HepG2 (cell line): Measurements from ENCODE around the gene CERS4. TPM values are rescaled to one million over a fixed set of nuclear protein-coding genes. Genes with fewer than 3 reads are reported as not detected.

ENCODE experiments used
- ATAC-seq: fragments of 200-7000 bp; cut with Tn5 transposase; 3 replicates; pipeline ENCODE4 v1.9.1; 2020; ENCODE audit warnings: mild to moderate bottlenecking, moderate library complexity
- BruUV-seq: library from RNA; stranded (reverse); fragments of 400-500 nt; replicated peaks from 2 replicates; lab custom pipeline; 2021; lab: Mats Ljungman, UMichigan
- CTCF ChIA-PET: fragments of 300-600 bp; formaldehyde crosslinking; extraction: SDS; loops from one replicate; lab custom pipeline; 2021; ENCODE audit warnings: low total read pairs, inconsistent platforms, low intra/inter-chr PET ratio; lab: Yijun Ruan, JAX
- POLR2A ChIA-PET: fragments of 350-600 bp; sonication (Branson Sonifier 250); formaldehyde crosslinking; loops from one replicate; lab custom pipeline; 2020; ENCODE audit warnings: antibody characterized with exemption, inconsistent platforms; lab: Yijun Ruan, JAX
- DNase-seq: peaks from one replicate; pipeline ENCODE4 v3.0.0-alpha.2; 2015; ENCODE audit warnings: low spot score
- FAIRE-seq: peaks from 3 replicates; lab custom pipeline; 2011; peaks lifted over from hg19 to GRCh38; lab: Jason Lieb, UNC
- H2AFZ ChIP-seq: one replicate; pipeline ENCODE4 v1.6.1; 2011; ENCODE audit warnings: low read length, inconsistent platforms
- H3K27ac ChIP-seq: fragments of 300-600 bp; 3 replicates; pipeline ENCODE4 v1.8.0; 2011; ENCODE audit warnings: mixed run types, mild to moderate bottlenecking, mixed read lengths, low read length, inconsistent platforms; ENCODE audit not compliant: insufficient read depth; ENCODE audit errors: extremely low read length
- H3K27me3 ChIP-seq, 2 experiments: fragments of 200-600 bp in 1 of 2; 2 replicates in 1 of 2; 3 replicates in 1 of 2; pipeline versions ENCODE4 v1.6.0 to v1.8.0; 2011; ENCODE audit warnings: low read length in 2 of 2, mild to moderate bottlenecking in 2 of 2, moderate library complexity in 2 of 2, inconsistent platforms in 1 of 2; ENCODE audit not compliant: insufficient read depth in 2 of 2, control insufficient read depth in 1 of 2
- H3K36me3 ChIP-seq, 2 experiments: fragments of 200-600 bp in 1 of 2; replicated peaks in 1 of 2; 2 replicates in 1 of 2; 3 replicates in 1 of 2; pipeline versions ENCODE4 v1.5.1 to v1.8.0; 2011; ENCODE audit warnings: low read length in 2 of 2, inconsistent platforms in 1 of 2; ENCODE audit not compliant: insufficient read depth in 2 of 2, control insufficient read depth in 1 of 2
- H3K4me1 ChIP-seq: 2 replicates; pipeline ENCODE4 v1.5.1; 2012; ENCODE audit warnings: low read length, inconsistent platforms; ENCODE audit not compliant: insufficient read depth
- H3K4me2 ChIP-seq: 2 replicates; pipeline ENCODE4 v1.6.0; 2011; ENCODE audit warnings: low read depth, low read length, inconsistent platforms
- H3K4me3 ChIP-seq, 3 experiments: fragments of 200-600 bp in 1 of 3; sonication (generic), shearing (Covaris generic) in 1 of 3; replicated peaks in 1 of 3; 2 replicates each; pipeline ENCODE4 v1.5.1; 2011 to 2016; ENCODE audit warnings: low read length in 3 of 3, inconsistent platforms in 2 of 3, low read depth in 2 of 3, mild to moderate bottlenecking in 2 of 3, control low read depth in 1 of 3, mixed read lengths in 1 of 3; ENCODE audit not compliant: insufficient read depth in 1 of 3
- H3K79me2 ChIP-seq: one replicate; pipeline ENCODE4 v1.6.1; 2011; ENCODE audit warnings: low read length, inconsistent platforms; ENCODE audit not compliant: insufficient read depth
- H3K9ac ChIP-seq: 2 replicates; pipeline ENCODE4 v1.6.0; 2011; ENCODE audit warnings: mild to moderate bottlenecking, low read depth, low read length, inconsistent platforms; ENCODE audit not compliant: insufficient read depth
- H3K9me3 ChIP-seq: 2 replicates; pipeline ENCODE4 v1.5.1; 2012; ENCODE audit warnings: mild to moderate bottlenecking, low read length
- H4K20me1 ChIP-seq: 2 replicates; pipeline ENCODE4 v1.6.0; 2011; ENCODE audit warnings: inconsistent platforms, mild to moderate bottlenecking, low read length, moderate library complexity; ENCODE audit not compliant: insufficient read depth
- CBX2 ChIP-seq, 2 experiments: fragments of 200-600 bp in 1 of 2; sonication (generic); formaldehyde crosslinking in 1 of 2; IDR thresholded peaks; 2 replicates each; pipeline versions ENCODE4 v1.7.0 to v1.8.1; 2018 to 2022; ENCODE audit warnings: low read depth in 2 of 2, low read length in 1 of 2, mild to moderate bottlenecking in 1 of 2, missing genetic modification reagents in 1 of 2
- KAT8 ChIP-seq: IDR thresholded peaks from 2 replicates; pipeline ENCODE4 v1.6.1; 2016; ENCODE audit warnings: missing genetic modification reagents, missing compliant biosample characterization
- NFE2L2 ChIP-seq: fragments of 150-350 bp; IDR thresholded peaks from 2 replicates; pipeline ENCODE4 v1.6.1; 2014; ENCODE audit warnings: low read length
- PITX1 ChIP-seq: sonication (generic); formaldehyde crosslinking; IDR thresholded peaks from 2 replicates; pipeline ENCODE4 v1.5.1; 2020; ENCODE audit warnings: mild to moderate bottlenecking, missing genetic modification reagents
- SRSF1 ChIP-seq: fragments of 200-400 bp; formaldehyde crosslinking; optimal IDR thresholded peaks from 2 replicates; pipeline ENCODE3; 2017; ENCODE audit warnings: mild to moderate bottlenecking, low read depth, low read length, moderate library complexity
- TAF15 ChIP-seq: fragments of 200-400 bp; formaldehyde crosslinking; IDR thresholded peaks from one replicate; pipeline ENCODE4 v1.6.1; 2018; ENCODE audit warnings: mild to moderate bottlenecking, low read depth, low read length; ENCODE audit not compliant: poor library complexity, severe bottlenecking
- THAP11 ChIP-seq: IDR thresholded peaks from 2 replicates; pipeline ENCODE4 v1.6.1; 2016; ENCODE audit warnings: missing biosample characterization, missing genetic modification reagents
- ZNF75D ChIP-seq: sonication (generic); formaldehyde crosslinking; IDR thresholded peaks from 2 replicates; pipeline ENCODE4 v1.8.1; 2023; ENCODE audit warnings: missing genetic modification reagents, mild to moderate bottlenecking, borderline replicate concordance
- ZNF782 ChIP-seq: sonication (generic); formaldehyde crosslinking; IDR thresholded peaks from 2 replicates; pipeline ENCODE4 v1.4.0; 2020; ENCODE audit warnings: missing genetic modification reagents, mild to moderate bottlenecking, borderline replicate concordance
- ZNF83 ChIP-seq: sonication (generic); formaldehyde crosslinking; IDR thresholded peaks from 2 replicates; pipeline ENCODE4 v1.4.0; 2020; ENCODE audit warnings: missing genetic modification reagents, mild to moderate bottlenecking, borderline replicate concordance
- WGBS: methylation state at CpG from one replicate; pipeline ENCODE4 v1.1.6; 2017; ENCODE audit warnings: low lambda C conversion rate; 5-methylcytosine and 5-hydroxymethylcytosine counted together
- in situ Hi-C: cut with HindIII; loops from 2 replicates; pipeline ENCODE4 v1.10.0; 2017; ENCODE audit warnings: low pct_unique_long_range_greater_than_20kb; ENCODE audit not compliant: extremely low pct_ligation_motif_present
- intact Hi-C: fragments of 100-400 bp; cut with micrococcal nuclease; formaldehyde crosslinking; loops from one replicate; pipeline ENCODE4 v1.10.0; 2022; ENCODE audit not compliant: unreplicated experiment
- polyA plus RNA-seq, 8 experiments: library from polyadenylated mRNA; depleted of rRNA in 3 of 8; stranded (reverse) in 7 of 8; unstranded in 1 of 8; fragments of >200 nt; fragmentation: Illumina TruSeq in 4 of 8; extraction: Trizol in 4 of 8; gene quantifications; 2 replicates each; pipeline versions ENCODE4 v1.2.1 to v1.2.3, GENCODE V29; 2011 to 2016; ENCODE audit warnings: low read depth in 4 of 8, missing spikeins in 1 of 8, mixed read lengths in 1 of 8; ENCODE audit not compliant: insufficient read depth in 1 of 8
- total RNA-seq, 5 experiments: library from RNA; depleted of rRNA; stranded (reverse); fragments of >200 nt; fragmentation: Illumina TruSeq; extraction: Trizol; gene quantifications; 2 replicates each; pipeline ENCODE4 v1.2.3, GENCODE V29; 2016; ENCODE audit warnings: low read depth in 1 of 5
- TF ChIP-seq, protein P1 (sequence below): sonication (generic); formaldehyde crosslinking; IDR thresholded peaks from 2 replicates; pipeline ENCODE4 v1.4.0; 2020; ENCODE audit warnings: missing genetic modification reagents, borderline replicate concordance
- TF ChIP-seq, protein P2 (sequence below): sonication (generic); formaldehyde crosslinking; IDR thresholded peaks from 2 replicates; pipeline ENCODE4; 2020; ENCODE audit warnings: missing genetic modification reagents, mild to moderate bottlenecking, borderline replicate concordance
- TF ChIP-seq, protein P3 (sequence below): sonication (generic); formaldehyde crosslinking; IDR thresholded peaks from 2 replicates; pipeline ENCODE4 v1.8.1; 2023; ENCODE audit warnings: mild to moderate bottlenecking, moderate library complexity, missing genetic modification reagents
- TF ChIP-seq, protein P4 (sequence below): sonication (generic); formaldehyde crosslinking; IDR thresholded peaks from 2 replicates; pipeline ENCODE4 v1.4.0; 2020; ENCODE audit warnings: missing genetic modification reagents

The CERS4 gene
- total and polyA plus RNA-seq, 2 of the 13 experiments (the other 11 are each of a cell fraction or from before 2014, with no cell fraction given): 74.7 to 83.5 TPM

DNA sequence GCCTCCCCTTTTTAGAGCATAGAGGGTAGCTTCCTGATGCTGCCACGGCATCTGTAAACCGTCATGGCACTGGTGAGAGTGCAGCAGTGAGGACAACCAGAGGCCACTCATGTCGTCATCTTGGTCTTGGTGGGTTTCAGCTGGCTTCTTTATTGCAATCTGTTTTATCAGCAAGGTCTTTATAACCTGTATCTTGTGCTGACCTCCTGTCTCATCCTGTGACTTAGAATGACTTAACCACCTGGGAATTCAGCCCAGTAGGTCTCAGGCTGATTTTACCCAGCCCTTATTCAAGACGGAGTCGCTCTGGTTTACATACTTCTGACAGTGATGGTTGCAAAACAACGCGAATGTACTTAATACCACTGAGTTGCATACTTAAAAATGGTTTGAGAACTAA, 45.4 kb upstream of the CERS4 start:
- no TSS peak for BruUV-seq
- Histone ChIP-seq H3K4me2 (peak overlapping the region; percentile 62), H3K36me3 (no peaks in the 10 kb centered on the region), H3K9me3 (no peaks in the 10 kb centered on the region), H4K20me1 (no peaks in the 10 kb centered on the region), H3K79me2 (no peaks in the 10 kb centered on the region), H3K27me3 (no peaks in the 10 kb centered on the region), H3K4me1 (peaks cover 28% of the 10 kb centered on the region), H3K27ac (no peak overlapping the region), H3K9ac (no peak overlapping the region), H2AFZ (no peak overlapping the region), H3K4me3 (no peak overlapping the region)
- TF ChIP-seq KAT8 (CRISPR knock-in tag): no peak
- TF ChIP-seq, protein P1, sequence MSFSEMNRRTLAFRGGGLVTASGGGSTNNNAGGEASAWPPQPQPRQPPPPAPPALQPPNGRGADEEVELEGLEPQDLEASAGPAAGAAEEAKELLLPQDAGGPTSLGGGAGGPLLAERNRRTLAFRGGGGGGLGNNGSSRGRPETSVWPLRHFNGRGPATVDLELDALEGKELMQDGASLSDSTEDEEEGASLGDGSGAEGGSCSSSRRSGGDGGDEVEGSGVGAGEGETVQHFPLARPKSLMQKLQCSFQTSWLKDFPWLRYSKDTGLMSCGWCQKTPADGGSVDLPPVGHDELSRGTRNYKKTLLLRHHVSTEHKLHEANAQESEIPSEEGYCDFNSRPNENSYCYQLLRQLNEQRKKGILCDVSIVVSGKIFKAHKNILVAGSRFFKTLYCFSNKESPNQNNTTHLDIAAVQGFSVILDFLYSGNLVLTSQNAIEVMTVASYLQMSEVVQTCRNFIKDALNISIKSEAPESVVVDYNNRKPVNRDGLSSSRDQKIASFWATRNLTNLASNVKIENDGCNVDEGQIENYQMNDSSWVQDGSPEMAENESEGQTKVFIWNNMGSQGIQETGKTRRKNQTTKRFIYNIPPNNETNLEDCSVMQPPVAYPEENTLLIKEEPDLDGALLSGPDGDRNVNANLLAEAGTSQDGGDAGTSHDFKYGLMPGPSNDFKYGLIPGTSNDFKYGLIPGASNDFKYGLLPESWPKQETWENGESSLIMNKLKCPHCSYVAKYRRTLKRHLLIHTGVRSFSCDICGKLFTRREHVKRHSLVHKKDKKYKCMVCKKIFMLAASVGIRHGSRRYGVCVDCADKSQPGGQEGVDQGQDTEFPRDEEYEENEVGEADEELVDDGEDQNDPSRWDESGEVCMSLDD (CRISPR knock-in tag): no peak
- no peak for TF ChIP-seq NFE2L2
- TF ChIP-seq CBX2 (IDR thresholded peaks at IDR 0.05; ENCODE audit: low read depth, low read length): no peak
- no peak for TF ChIP-seq CBX2 (CRISPR knock-in tag; IDR thresholded peaks at IDR 0.05; ENCODE audit: low read depth)
- TF ChIP-seq ZNF75D (CRISPR knock-in tag): no peak
- no peak for TF ChIP-seq TAF15
- TF ChIP-seq THAP11 (CRISPR knock-in tag): no peak
- TF ChIP-seq, protein P2, sequence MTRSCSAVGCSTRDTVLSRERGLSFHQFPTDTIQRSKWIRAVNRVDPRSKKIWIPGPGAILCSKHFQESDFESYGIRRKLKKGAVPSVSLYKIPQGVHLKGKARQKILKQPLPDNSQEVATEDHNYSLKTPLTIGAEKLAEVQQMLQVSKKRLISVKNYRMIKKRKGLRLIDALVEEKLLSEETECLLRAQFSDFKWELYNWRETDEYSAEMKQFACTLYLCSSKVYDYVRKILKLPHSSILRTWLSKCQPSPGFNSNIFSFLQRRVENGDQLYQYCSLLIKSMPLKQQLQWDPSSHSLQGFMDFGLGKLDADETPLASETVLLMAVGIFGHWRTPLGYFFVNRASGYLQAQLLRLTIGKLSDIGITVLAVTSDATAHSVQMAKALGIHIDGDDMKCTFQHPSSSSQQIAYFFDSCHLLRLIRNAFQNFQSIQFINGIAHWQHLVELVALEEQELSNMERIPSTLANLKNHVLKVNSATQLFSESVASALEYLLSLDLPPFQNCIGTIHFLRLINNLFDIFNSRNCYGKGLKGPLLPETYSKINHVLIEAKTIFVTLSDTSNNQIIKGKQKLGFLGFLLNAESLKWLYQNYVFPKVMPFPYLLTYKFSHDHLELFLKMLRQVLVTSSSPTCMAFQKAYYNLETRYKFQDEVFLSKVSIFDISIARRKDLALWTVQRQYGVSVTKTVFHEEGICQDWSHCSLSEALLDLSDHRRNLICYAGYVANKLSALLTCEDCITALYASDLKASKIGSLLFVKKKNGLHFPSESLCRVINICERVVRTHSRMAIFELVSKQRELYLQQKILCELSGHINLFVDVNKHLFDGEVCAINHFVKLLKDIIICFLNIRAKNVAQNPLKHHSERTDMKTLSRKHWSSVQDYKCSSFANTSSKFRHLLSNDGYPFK (CRISPR knock-in tag): no peak
- TF ChIP-seq PITX1 (CRISPR knock-in tag): no peak
- TF ChIP-seq ZNF782 (CRISPR knock-in tag): no peak
- TF ChIP-seq ZNF83 (CRISPR knock-in tag): no peak
- TF ChIP-seq, protein P3, sequence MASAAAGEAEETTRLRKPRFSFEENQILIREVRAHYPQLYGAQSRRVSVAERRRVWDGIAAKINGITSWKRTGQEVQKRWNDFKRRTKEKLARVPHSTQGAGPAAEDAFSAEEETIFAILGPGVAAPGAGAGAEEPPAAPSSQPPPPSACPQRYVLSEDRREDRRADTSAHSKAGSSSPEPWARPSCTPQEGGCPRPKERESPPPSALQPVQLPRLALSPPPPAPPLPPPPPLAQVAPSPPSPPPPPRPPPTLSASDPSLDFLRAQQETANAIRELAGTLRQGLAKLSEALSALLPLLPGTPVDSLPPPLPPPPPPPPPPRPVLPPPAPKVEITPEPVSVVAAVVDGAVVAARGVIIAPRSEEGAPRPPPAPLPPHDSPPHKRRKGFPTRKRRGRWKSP (CRISPR knock-in tag): no peak
- TF ChIP-seq, protein P4, sequence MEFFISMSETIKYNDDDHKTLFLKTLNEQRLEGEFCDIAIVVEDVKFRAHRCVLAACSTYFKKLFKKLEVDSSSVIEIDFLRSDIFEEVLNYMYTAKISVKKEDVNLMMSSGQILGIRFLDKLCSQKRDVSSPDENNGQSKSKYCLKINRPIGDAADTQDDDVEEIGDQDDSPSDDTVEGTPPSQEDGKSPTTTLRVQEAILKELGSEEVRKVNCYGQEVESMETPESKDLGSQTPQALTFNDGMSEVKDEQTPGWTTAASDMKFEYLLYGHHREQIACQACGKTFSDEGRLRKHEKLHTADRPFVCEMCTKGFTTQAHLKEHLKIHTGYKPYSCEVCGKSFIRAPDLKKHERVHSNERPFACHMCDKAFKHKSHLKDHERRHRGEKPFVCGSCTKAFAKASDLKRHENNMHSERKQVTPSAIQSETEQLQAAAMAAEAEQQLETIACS (CRISPR knock-in tag): no peak
- no peak for TF ChIP-seq SRSF1
- WGBS: 13% methylated on average over 7 of the region's 7 CpGs
- intact Hi-C loops: no loop called here
- in situ Hi-C loops: no loop called here
- CTCF ChIA-PET: no interaction called here
- DNase-seq (no peak), FAIRE-seq (no peak), ATAC-seq (no peak)
- POLR2A ChIA-PET: interaction anchor here (0.6 kb wide), 1 partner anchor 48 kb away, joined by 3 read pairs; no protein-coding TSS in a partner anchor
